ENCODE measurements around the gene PCK2. TPM values are rescaled to one million over a fixed set of nuclear protein-coding genes. Genes with fewer than 3 reads are reported as not detected.

Gene PCK2
- total and polyA plus RNA-seq, 2 of the 13 experiments (the other 11 are each of a cell fraction or from before 2014, with no cell fraction given) = 129 to 272 TPM

DNA sequence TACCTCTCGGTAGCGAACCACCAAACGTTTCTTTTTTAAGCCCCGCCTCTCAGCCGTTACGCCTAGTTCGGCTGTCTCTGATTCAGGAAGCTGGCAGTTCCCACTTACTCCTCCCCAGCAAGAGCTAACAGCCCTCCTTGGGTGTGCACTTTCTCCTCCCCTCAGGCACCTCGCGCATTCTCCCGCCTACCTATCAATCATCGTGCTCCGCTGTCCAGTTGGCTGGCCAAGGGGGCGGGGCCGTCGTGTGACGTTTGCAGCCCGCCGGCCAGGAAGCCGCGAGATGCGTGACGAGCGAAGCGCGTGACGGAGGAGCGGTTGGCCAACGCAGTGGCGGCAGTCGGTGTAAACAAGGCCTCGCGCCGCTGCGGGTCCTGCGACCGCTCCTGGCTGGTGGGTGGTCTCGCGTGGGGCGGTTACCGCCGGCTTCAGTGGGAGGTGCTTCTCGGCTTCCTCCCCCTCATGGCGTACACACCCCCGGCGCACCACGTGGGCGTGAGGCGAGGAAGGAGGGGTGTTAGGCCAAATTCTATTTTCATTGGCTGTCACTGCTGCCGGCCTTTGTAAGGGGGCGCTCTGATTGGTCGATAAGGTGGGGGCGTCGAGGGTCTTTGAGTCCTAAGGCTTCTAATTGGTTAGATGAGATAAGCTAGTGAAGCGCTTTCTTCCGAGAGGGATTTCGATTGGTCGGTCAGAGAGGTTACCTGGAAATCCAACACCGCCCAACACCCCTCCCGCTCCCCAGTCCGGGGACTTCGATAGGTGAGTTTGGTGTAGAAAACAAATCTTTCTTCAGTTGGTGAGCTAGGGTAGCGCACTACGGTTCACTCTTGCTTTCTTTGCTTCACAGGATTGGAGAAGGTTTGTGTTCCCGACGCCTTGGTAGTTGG lies 20.7 kb downstream of the PCK2 start, which contains the start of the genes DCAF11 and NRL (continued):
- TF ChIP-seq, protein P1, sequence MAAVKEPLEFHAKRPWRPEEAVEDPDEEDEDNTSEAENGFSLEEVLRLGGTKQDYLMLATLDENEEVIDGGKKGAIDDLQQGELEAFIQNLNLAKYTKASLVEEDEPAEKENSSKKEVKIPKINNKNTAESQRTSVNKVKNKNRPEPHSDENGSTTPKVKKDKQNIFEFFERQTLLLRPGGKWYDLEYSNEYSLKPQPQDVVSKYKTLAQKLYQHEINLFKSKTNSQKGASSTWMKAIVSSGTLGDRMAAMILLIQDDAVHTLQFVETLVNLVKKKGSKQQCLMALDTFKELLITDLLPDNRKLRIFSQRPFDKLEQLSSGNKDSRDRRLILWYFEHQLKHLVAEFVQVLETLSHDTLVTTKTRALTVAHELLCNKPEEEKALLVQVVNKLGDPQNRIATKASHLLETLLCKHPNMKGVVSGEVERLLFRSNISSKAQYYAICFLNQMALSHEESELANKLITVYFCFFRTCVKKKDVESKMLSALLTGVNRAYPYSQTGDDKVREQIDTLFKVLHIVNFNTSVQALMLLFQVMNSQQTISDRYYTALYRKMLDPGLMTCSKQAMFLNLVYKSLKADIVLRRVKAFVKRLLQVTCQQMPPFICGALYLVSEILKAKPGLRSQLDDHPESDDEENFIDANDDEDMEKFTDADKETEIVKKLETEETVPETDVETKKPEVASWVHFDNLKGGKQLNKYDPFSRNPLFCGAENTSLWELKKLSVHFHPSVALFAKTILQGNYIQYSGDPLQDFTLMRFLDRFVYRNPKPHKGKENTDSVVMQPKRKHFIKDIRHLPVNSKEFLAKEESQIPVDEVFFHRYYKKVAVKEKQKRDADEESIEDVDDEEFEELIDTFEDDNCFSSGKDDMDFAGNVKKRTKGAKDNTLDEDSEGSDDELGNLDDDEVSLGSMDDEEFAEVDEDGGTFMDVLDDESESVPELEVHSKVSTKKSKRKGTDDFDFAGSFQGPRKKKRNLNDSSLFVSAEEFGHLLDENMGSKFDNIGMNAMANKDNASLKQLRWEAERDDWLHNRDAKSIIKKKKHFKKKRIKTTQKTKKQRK (IDR thresholded peaks at IDR 0.05; ENCODE audit: low read length) = peak; percentile 88
- no peak for TF ChIP-seq PHF21A (CRISPR knock-in tag; IDR thresholded peaks at IDR 0.05)
- TF ChIP-seq ZNF121 (CRISPR knock-in tag; IDR thresholded peaks at IDR 0.05) = no peak
- TF ChIP-seq ZBTB21 (CRISPR knock-in tag; IDR thresholded peaks at IDR 0.05) = peak; percentile 99
- TF ChIP-seq, protein P2, sequence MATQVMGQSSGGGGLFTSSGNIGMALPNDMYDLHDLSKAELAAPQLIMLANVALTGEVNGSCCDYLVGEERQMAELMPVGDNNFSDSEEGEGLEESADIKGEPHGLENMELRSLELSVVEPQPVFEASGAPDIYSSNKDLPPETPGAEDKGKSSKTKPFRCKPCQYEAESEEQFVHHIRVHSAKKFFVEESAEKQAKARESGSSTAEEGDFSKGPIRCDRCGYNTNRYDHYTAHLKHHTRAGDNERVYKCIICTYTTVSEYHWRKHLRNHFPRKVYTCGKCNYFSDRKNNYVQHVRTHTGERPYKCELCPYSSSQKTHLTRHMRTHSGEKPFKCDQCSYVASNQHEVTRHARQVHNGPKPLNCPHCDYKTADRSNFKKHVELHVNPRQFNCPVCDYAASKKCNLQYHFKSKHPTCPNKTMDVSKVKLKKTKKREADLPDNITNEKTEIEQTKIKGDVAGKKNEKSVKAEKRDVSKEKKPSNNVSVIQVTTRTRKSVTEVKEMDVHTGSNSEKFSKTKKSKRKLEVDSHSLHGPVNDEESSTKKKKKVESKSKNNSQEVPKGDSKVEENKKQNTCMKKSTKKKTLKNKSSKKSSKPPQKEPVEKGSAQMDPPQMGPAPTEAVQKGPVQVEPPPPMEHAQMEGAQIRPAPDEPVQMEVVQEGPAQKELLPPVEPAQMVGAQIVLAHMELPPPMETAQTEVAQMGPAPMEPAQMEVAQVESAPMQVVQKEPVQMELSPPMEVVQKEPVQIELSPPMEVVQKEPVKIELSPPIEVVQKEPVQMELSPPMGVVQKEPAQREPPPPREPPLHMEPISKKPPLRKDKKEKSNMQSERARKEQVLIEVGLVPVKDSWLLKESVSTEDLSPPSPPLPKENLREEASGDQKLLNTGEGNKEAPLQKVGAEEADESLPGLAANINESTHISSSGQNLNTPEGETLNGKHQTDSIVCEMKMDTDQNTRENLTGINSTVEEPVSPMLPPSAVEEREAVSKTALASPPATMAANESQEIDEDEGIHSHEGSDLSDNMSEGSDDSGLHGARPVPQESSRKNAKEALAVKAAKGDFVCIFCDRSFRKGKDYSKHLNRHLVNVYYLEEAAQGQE (IDR thresholded peaks at IDR 0.05; ENCODE audit: borderline replicate concordance in 1 of 2, low read depth in 1 of 2, low read length in 2 of 2) = peak in 1 of 2 experiments; percentile 50; a peak in 1 of 4 replicates
- TF ChIP-seq ZNF792 (CRISPR knock-in tag; IDR thresholded peaks at IDR 0.05) = peak; percentile 88
- TF ChIP-seq ZNF441 (CRISPR knock-in tag; IDR thresholded peaks at IDR 0.05; ENCODE audit: borderline replicate concordance) = peak; percentile 78
- TF ChIP-seq ZNF30 (CRISPR knock-in tag; IDR thresholded peaks at IDR 0.05) = no peak
- no peak for TF ChIP-seq ZFP62 (CRISPR knock-in tag; IDR thresholded peaks at IDR 0.05)
- peak; percentile 97 for TF ChIP-seq HNRNPLL (IDR thresholded peaks at IDR 0.05; ENCODE audit: low read depth, low read length, poor library complexity, severe bottlenecking)
- peak; percentile 99 for TF ChIP-seq BORCS8-MEF2B (CRISPR knock-in tag; IDR thresholded peaks at IDR 0.05)
- no peak for TF ChIP-seq ZNF850 (CRISPR knock-in tag; conservative IDR thresholded peaks at IDR 0.05)
- TF ChIP-seq, protein P3, sequence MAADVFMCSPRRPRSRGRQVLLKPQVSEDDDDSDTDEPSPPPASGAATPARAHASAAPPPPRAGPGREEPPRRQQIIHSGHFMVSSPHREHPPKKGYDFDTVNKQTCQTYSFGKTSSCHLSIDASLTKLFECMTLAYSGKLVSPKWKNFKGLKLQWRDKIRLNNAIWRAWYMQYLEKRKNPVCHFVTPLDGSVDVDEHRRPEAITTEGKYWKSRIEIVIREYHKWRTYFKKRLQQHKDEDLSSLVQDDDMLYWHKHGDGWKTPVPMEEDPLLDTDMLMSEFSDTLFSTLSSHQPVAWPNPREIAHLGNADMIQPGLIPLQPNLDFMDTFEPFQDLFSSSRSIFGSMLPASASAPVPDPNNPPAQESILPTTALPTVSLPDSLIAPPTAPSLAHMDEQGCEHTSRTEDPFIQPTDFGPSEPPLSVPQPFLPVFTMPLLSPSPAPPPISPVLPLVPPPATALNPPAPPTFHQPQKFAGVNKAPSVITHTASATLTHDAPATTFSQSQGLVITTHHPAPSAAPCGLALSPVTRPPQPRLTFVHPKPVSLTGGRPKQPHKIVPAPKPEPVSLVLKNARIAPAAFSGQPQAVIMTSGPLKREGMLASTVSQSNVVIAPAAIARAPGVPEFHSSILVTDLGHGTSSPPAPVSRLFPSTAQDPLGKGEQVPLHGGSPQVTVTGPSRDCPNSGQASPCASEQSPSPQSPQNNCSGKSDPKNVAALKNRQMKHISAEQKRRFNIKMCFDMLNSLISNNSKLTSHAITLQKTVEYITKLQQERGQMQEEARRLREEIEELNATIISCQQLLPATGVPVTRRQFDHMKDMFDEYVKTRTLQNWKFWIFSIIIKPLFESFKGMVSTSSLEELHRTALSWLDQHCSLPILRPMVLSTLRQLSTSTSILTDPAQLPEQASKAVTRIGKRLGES (CRISPR knock-in tag; IDR thresholded peaks at IDR 0.05; ENCODE audit: borderline replicate concordance) = no peak
- peak; percentile 97 for TF ChIP-seq MEF2D (CRISPR knock-in tag; IDR thresholded peaks at IDR 0.05)
- TF ChIP-seq, protein P4, sequence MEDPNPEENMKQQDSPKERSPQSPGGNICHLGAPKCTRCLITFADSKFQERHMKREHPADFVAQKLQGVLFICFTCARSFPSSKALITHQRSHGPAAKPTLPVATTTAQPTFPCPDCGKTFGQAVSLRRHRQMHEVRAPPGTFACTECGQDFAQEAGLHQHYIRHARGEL (CRISPR knock-in tag; IDR thresholded peaks at IDR 0.05) = no peak
- TF ChIP-seq ZFY (CRISPR knock-in tag; IDR thresholded peaks at IDR 0.05) = peak; percentile 93
